ENCODE measurements around the gene ZNF200.
"Not testable (repeated sequence)": the region's sequence is repeated elsewhere in the genome, so short reads cannot be mapped to it uniquely, and the experiment has no call there.

ZNF200 gene

DNA sequence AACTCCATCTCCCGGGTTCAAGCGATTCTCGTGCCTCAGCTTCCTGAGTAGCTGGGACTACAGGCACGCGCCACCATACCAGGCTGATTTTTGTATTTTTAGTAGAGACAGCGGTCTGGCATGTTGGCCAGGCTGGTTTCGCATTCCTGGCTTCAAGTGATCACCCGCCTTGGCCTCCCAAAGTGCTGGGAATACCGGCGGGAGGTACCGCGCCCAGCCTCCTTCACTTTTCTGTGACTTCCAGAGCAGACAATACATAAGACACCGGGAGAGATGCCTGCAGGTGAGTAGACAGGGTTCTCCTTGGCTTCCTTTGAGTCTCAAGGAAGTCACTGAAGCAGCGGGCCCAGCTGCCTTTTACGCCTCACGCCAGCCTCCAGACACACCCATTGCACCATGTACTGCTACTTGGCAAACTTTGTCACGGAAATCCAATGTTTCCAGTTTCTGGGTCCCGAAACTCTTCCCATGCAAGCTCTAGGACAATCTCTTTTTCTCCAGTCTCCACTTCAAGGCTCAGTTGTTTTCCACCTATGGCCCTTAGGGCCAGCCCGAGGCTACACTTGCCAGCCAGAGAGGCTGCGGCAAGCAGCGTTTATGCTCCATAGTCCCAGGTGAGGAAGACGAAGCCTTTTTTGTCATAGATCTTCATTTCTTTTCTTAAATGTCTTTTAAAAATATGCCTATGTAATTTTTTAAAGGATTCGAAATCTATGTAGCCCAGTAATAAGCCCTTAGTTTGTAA, 47.8 kb downstream of the ZNF200 start:
- H3K9ac ChIP-seq (ENCODE audit: low read depth, low read length, poor library complexity, severe bottlenecking) = no peak overlapping the region
- no peaks in the 10 kb centered on the region for H3K79me2 ChIP-seq (ENCODE audit: insufficient read depth, low read length)
- no peak overlapping the region for H3K4me2 ChIP-seq (ENCODE audit: low read depth, low read length, poor library complexity, severe bottlenecking)
- H3K27me3 ChIP-seq (ENCODE audit: insufficient read depth, low read length, poor library complexity, severe bottlenecking) = no peaks in the 10 kb centered on the region
- H3K9me2 ChIP-seq (replicated peaks; ENCODE audit: low read depth, low read length) = no peaks in the 10 kb centered on the region
- no peaks in the 10 kb centered on the region for H3K9me3 ChIP-seq (ENCODE audit: insufficient read depth, low read depth, low read length)
- no peaks in the 10 kb centered on the region for H3K4me1 ChIP-seq (ENCODE audit: insufficient read depth, low read length, poor library complexity, severe bottlenecking)
- no peak overlapping the region for H3K4me3 ChIP-seq (ENCODE audit: low read length, poor library complexity, severe bottlenecking)
- TF ChIP-seq, protein P1, sequence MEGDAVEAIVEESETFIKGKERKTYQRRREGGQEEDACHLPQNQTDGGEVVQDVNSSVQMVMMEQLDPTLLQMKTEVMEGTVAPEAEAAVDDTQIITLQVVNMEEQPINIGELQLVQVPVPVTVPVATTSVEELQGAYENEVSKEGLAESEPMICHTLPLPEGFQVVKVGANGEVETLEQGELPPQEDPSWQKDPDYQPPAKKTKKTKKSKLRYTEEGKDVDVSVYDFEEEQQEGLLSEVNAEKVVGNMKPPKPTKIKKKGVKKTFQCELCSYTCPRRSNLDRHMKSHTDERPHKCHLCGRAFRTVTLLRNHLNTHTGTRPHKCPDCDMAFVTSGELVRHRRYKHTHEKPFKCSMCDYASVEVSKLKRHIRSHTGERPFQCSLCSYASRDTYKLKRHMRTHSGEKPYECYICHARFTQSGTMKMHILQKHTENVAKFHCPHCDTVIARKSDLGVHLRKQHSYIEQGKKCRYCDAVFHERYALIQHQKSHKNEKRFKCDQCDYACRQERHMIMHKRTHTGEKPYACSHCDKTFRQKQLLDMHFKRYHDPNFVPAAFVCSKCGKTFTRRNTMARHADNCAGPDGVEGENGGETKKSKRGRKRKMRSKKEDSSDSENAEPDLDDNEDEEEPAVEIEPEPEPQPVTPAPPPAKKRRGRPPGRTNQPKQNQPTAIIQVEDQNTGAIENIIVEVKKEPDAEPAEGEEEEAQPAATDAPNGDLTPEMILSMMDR (conservative IDR thresholded peaks at IDR 0.05; ENCODE audit: low read length) = no peak
- no peak for TF ChIP-seq EZH2phosphoT487 (IDR thresholded peaks at IDR 0.05; ENCODE audit: borderline replicate concordance)
- H3K36me3 ChIP-seq (ENCODE audit: insufficient read depth, low read length) = no peaks in the 10 kb centered on the region
- H2AFZ ChIP-seq (ENCODE audit: low read length) = no peak overlapping the region
- H4K20me1 ChIP-seq (ENCODE audit: insufficient read depth, low read length, poor library complexity, severe bottlenecking) = no peaks in the 10 kb centered on the region
- H3F3A ChIP-seq (ENCODE audit: low read depth) = no peaks in the 10 kb centered on the region

DNA sequence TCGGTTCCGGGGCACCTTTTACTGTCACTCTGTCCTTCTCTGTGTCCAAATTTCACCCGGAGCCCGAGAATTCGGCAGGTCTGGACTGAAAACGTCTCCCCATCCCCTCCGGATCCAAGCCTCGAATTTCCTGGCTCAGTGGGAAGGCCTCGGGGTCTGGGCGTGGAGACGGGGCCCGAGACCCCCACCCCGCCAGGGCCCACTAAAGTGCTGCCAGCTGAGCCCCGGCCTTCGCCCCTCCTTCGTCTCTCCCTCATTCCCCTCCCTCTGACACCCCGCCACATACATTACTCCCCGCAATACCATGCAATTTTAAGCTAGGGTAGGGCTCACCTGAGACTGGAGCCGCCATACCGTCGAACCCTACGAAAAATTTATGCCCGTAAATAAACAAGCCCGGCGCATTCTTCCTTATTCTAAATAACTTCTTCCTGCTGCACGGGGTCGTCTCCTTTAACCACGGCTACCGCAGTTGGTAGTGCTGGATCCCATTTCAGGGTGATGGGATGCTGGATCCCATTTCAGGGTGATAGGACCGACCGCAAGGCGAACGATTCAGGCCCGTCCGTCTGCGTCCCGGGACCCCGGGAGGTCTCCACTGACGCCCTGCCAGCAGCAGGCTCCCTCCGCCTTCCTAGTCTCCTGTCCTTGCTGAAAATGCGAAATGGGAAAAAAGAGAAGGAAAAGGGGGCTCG, 51.4 kb downstream of the ZNF200 start:
- H3F3A ChIP-seq (ENCODE audit: low read depth) = no peaks in the 10 kb centered on the region
- no peak overlapping the region for H3K4me3 ChIP-seq (ENCODE audit: low read length, poor library complexity, severe bottlenecking)
- H3K9me2 ChIP-seq (replicated peaks; ENCODE audit: low read depth, low read length) = no peaks in the 10 kb centered on the region
- no peaks in the 10 kb centered on the region for H3K79me2 ChIP-seq (ENCODE audit: insufficient read depth, low read length)
- TF ChIP-seq, protein P1 (conservative IDR thresholded peaks at IDR 0.05; ENCODE audit: low read length) = no peak
- TF ChIP-seq EZH2phosphoT487 (IDR thresholded peaks at IDR 0.05; ENCODE audit: borderline replicate concordance) = no peak
- H3K27me3 ChIP-seq (ENCODE audit: insufficient read depth, low read length, poor library complexity, severe bottlenecking) = no peaks in the 10 kb centered on the region
- H4K20me1 ChIP-seq (ENCODE audit: insufficient read depth, low read length, poor library complexity, severe bottlenecking) = no peaks in the 10 kb centered on the region
- H3K4me2 ChIP-seq (ENCODE audit: low read depth, low read length, poor library complexity, severe bottlenecking) = no peak overlapping the region
- H3K36me3 ChIP-seq (ENCODE audit: insufficient read depth, low read length) = no peaks in the 10 kb centered on the region
- no peak overlapping the region for H3K9ac ChIP-seq (ENCODE audit: low read depth, low read length, poor library complexity, severe bottlenecking)
- no peak overlapping the region for H2AFZ ChIP-seq (ENCODE audit: low read length)
- H3K4me1 ChIP-seq (ENCODE audit: insufficient read depth, low read length, poor library complexity, severe bottlenecking) = no peaks in the 10 kb centered on the region
- no peaks in the 10 kb centered on the region for H3K9me3 ChIP-seq (ENCODE audit: insufficient read depth, low read depth, low read length)

DNA sequence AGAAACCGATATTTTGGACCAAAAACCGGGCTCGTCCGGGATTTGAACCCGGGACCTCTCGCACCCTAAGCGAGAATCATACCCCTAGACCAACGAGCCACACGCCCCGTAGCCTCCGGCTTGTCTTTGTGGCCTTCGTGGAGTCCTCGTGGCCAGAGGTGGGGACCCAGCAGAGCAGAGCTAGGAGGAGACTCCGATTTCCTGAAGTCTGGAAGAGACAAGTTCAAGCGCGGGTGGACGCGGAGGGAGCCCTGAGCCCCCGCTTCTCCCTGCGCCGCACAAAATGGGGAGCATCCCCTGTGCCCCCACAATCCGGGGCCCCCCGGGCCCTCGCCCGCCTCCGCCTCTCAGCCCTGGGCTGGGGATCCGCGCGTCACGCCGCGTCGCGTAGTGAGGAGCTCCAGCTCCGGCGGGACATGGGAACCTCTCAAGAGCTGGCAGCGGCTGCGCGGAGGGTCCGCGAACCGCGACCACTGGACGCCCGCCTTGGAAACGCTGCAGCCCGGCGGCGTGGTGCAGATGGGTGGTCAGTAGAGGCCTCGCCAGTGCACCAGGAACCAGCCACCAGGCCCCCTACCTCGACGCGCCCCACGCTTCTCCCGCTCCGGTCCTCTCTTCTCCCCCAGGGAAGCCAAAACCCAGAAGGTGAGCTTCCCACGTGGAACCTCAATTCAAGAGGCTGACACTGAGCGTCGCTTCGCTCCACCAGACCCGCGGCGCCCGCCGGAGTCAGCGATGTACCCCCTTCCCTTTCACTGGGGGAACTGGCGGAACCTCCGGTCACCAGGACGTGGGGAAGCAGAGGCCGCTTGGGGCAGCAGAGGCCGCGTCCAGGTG, 52.1 kb downstream of the ZNF200 start:
- Histone ChIP-seq H4K20me1 (ENCODE audit: insufficient read depth, low read length, poor library complexity, severe bottlenecking) (no peaks in the 10 kb centered on the region), H2AFZ (ENCODE audit: low read length) (no peak overlapping the region), H3F3A (ENCODE audit: low read depth) (no peaks in the 10 kb centered on the region), H3K27me3 (ENCODE audit: insufficient read depth, low read length, poor library complexity, severe bottlenecking) (no peaks in the 10 kb centered on the region), H3K9ac (ENCODE audit: low read depth, low read length, poor library complexity, severe bottlenecking) (no peak overlapping the region), H3K4me1 (ENCODE audit: insufficient read depth, low read length, poor library complexity, severe bottlenecking) (no peaks in the 10 kb centered on the region), H3K4me2 (ENCODE audit: low read depth, low read length, poor library complexity, severe bottlenecking) (no peak overlapping the region), H3K9me2 (replicated peaks; ENCODE audit: low read depth, low read length) (no peaks in the 10 kb centered on the region), H3K36me3 (ENCODE audit: insufficient read depth, low read length) (no peaks in the 10 kb centered on the region), H3K4me3 (ENCODE audit: low read length, poor library complexity, severe bottlenecking) (no peak overlapping the region), H3K9me3 (ENCODE audit: insufficient read depth, low read depth, low read length) (no peaks in the 10 kb centered on the region), H3K79me2 (ENCODE audit: insufficient read depth, low read length) (no peaks in the 10 kb centered on the region)
- TF ChIP-seq, protein P1 (conservative IDR thresholded peaks at IDR 0.05; ENCODE audit: low read length) = no peak
- no peak for TF ChIP-seq EZH2phosphoT487 (IDR thresholded peaks at IDR 0.05; ENCODE audit: borderline replicate concordance)

- not testable (repeated sequence) for H3K4me3 ChIP-seq (ENCODE audit: low read length, poor library complexity, severe bottlenecking)
Observed at GRCh38 chr16:3182293-3182607, 52.7 kb downstream of the ZNF200 start.

More at GRCh38 chr16:3182293-3182607, 52.7 kb downstream of the ZNF200 start:
- H3K4me1 ChIP-seq (ENCODE audit: insufficient read depth, low read length, poor library complexity, severe bottlenecking); H3K36me3 ChIP-seq (ENCODE audit: insufficient read depth, low read length); H3F3A ChIP-seq (ENCODE audit: low read depth); H3K79me2 ChIP-seq (ENCODE audit: insufficient read depth, low read length); H3K9ac ChIP-seq (ENCODE audit: low read depth, low read length, poor library complexity, severe bottlenecking); H3K4me2 ChIP-seq (ENCODE audit: low read depth, low read length, poor library complexity, severe bottlenecking); H3K9me2 ChIP-seq (replicated peaks; ENCODE audit: low read depth, low read length); H3K27me3 ChIP-seq (ENCODE audit: insufficient read depth, low read length, poor library complexity, severe bottlenecking); H3K9me3 ChIP-seq (ENCODE audit: insufficient read depth, low read depth, low read length); H2AFZ ChIP-seq (ENCODE audit: low read length); H4K20me1 ChIP-seq (ENCODE audit: insufficient read depth, low read length, poor library complexity, severe bottlenecking): not testable (repeated sequence)
